ENCODE data around the gene FKBP1A. TPM values are rescaled to one million over a fixed set of nuclear protein-coding genes. Genes with fewer than 3 reads are reported as not detected.
A peak's percentile ranks its signal among the peaks of the same experiment; 100 is the strongest.

The FKBP1A gene
- 61.5 TPM for total RNA-seq

DNA sequence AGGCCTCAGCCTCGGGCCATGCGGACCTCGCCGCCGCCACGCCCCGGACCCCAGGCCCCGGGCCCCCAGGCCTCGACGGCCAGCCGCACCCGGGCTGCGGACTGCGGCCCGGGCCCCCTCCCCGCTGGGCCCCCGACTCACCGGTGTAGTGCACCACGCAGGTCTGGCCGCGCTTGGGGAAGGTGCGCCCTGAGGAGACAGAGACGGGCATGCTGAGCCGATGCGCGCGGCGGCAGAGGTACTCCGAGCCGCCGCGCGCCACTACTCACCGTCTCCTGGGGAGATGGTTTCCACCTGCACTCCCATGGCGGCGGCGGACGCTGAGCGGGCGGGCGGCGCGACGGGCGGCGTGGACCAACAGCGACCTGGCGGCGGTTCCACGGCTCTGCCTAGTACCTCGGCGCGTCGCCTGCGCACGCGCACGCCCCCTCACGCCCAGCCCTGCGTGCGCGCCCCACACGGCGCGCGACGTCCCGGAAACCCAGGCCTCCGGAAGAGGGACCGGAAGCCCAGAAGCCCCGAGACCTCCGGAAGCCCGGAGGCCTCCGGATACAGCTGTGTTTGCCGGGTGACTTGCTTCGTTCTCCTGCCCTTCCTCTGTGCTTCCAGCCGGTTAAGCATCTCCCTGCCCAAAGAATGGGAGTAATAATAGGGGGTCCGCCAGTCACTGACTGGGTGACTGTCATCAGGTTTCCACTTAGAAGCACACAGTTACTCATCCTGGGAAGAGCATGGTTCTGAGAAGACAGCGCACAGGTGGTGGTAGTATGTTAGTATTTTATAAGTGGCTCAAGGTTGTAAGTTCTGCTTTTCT, at the start of gene FKBP1A:
FKBP1A (minus strand) TSS at position 362 of the 814 bp plus-strand sequence; CDS start at position 306, 56 bp downstream.
- ATAC-seq (peak; percentile 98), DNase-seq (ENCODE audit: low spot score) (peak; percentile 94)

DNA sequence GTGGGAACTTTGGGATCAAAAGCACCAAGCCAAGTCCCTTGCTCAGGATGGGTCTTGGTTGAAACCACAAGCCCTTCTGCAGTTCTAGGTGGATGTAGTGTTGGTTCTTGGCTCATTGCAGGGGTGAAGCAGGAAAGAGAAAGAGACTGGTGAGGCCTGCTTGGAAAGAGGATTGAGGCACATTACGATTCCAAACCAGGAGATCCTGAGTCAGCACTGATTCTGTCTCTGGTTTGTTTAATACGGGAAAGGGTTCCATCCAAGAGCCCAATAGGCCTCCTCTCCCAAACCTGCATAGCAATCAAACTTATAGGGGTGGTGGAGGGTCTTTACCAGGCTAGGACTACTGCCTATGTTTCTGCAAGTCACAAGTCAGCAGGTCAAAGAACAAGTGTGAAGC, 49.5 kb upstream of the FKBP1A start:
- no peak for ATAC-seq
- DNase-seq (ENCODE audit: low spot score) = no peak

DNA sequence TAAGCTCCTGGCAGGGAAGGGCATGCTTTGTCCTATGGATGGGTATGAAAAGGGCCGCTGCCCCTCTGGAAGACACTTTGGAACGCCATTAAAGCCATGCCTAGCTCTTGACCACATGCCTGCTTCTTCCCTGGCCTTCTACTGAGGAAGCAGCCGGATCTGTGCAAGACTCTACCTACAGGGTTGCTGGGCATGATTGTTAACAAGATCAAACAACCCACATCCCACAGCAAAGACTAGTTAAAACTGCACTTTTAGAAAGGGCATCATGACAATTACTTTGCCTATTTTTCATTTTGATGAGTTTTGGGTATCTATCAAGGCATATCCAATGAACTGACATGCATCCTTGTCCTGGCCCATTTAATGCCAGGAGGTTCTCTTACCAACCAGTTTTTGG, 48.3 kb upstream of the FKBP1A start:
- DNase-seq (ENCODE audit: low spot score) (no peak), ATAC-seq (no peak)

DNA sequence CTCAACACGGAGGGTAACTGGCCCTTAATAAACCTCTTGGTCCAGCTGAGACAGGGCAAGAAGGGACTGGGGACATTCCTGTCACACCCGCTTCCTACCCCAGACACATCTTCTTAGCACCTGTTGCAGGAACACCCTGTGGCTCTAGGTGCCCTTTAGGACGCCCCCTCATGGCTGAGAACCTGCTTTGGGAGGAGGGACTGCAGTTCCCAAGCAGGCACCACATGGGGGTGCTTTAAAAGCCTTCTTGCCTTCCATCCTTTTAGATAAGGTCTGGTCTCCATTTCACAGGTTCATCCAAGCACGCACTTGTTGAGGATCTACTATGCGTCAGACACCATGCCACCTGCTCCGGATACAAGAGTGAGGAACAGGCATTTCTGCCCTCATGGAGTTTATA, 47.2 kb upstream of the FKBP1A start:
- ATAC-seq = peak; percentile 58
- DNase-seq (ENCODE audit: low spot score) = no peak

DNA sequence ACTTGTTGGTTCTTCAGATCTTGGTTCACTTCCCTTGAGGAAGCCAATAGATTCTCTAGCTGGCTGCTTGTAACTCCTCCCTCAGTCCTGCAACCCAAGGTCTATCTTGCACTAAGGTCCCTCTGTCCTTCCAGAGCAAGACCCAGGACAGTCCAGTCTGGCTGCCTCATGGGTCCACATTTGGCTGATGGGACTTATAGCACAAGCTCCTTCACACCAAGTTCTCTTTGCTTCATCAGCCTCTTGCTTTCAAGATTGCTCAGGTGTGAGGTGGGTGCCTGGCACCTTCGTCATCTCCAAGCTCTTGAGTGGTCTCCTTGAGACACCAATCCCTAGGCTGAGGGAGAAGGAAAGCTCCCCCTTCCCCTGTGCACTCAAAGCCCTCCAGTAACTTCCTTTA, 45.5 kb upstream of the FKBP1A start:
- DNase-seq (ENCODE audit: low spot score) (no peak), ATAC-seq (no peak)

DNA sequence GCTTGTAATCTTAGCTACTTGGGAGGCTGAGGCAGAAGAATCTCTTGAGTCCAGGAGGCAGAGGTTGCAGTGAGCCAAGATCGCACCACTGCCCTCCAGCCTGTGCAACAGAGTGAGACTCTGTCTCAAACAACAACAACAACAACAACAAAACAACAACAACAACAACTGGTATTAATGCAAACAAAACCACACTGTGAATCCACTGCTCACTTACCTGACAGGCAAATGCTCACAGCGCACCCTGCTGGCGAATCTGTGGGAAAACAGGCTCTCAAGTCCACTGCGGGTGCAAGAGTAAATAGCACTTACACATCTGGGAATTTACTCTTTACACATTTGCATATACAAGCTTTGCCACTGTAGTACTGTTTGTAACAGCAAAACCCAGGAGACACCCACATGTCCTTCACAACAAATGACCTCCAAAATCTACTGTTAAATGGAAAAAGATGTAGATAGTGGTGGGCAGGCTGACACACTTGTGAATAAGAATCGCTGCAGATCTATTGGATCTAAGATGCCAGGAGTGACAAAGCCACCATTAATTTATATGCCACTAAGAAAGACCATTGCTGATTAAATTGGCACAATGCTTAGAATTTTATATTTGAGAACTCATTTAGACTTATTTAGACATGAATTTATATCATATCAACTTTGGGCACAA, 44.5 kb upstream of the FKBP1A start:
- ATAC-seq = peak; percentile 94

DNA sequence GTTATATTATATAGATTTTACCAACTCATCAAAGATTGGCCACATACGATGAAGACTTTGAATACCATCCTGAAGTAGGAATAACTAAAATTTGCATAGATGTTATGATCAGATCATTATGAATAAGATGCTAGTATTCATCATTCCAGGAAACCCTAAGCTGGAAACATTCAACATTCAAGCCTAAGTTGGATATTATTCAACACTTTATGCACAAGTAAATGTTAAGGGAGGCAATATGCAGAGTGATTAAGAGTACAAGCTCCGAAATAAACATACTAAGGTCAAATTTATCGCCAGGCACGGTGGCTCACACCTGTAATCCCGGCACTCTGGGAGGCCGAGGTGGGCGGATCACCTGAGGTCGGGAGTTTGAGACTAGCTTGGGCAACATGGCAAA, 43.4 kb upstream of the FKBP1A start:
- DNase-seq (ENCODE audit: low spot score) (no peak), ATAC-seq (no peak)

More for the DNA sequence above, 44.5 kb upstream of the FKBP1A start:
- peak; percentile 76 for DNase-seq (ENCODE audit: low spot score)

DNA sequence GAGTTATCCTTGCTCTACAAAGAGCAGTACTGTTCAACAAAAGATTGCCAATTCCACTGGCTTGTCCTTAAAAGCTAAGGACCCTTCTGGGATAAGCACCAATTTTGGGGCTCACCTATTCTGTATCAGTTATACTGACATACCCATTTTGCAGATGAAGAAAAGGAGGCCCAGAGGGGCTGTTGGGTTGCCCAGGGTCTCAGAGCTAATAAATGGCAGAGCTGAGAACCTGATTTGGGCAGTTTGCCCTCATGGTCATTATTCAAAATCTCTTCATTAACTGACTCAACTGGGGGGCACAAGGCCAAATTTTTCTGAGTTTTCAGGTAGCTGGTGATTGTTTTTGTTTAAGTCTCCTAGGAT, 42.5 kb upstream of the FKBP1A start:
- DNase-seq (ENCODE audit: low spot score) = no peak
- no peak for ATAC-seq

DNA sequence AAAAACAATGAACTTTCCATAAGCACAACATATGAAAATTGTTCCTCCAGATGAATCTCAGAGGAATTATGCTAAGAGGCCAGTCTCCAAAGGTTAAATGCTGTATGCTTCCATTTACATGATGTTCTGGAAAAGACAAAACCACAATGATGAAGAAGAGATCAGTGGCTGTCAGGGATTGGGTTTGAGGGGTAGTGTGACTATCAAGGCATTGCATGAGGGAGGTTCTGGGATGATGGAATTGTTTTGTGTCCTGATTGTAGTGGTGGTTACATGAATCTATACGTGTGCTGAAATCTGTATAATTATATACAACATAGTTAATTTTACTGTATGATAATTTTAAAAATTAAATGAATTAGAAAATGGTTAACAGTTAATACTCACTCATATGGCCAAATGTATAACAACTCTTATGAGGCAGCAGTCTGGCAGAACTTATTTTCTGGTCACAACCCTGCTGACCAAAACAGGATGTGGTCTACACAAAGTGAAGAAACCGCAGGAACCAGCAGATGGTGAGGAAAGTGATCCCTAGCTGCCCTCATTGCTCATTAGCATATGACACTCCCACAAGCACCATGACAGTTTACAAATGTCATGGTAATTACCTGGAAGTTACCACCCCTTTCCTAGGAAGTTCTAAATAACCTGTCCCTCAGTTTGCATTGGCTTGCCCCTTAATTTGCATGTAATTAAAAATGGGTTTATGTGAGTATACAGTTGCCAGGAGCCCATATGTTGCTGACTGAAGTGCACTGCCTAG, 41.9 kb upstream of the FKBP1A start:
- DNase-seq (ENCODE audit: low spot score) (no peak), ATAC-seq (peak; percentile 15)

DNA sequence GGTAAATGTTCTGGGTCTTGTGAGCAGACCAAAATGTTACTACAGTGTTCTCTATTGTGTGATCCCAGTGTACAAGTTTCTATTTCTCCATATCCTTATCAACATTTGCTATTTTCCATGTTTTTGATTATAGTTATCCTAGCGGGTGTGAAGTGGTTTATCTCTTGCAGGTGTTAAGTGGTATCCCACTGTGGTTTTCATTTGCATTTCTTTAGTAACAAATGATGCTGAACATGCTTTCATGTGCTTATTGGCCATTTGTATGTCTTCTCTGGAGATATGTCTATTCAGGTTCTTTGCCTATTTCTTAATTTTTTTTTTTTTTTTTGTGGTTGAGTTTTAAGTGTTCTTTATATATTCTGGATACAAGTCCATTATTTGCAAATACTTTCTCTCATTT, 38.3 kb upstream of the FKBP1A start:
- DNase-seq (ENCODE audit: low spot score) (no peak), ATAC-seq (no peak)

DNA sequence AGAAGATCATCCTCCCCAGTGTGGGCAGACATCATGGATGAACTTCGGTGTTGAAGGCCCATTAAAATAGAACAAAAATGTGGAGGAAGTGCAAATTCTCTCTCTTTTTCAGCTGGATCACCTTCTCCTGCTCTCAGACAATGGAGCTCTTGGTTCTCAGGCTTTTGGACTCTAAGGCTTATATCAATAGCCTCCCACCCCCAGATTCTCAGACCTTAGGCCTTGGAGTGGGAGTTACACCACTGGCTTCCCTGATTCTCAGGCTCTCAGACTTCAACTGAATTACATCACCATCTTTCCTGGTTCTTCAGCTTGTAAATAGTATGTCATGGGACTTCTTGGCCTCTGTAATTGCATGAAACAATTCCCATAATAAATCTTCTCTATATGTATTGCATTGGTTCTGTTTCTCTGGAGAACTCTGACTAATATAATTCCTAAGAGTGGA, 37.2 kb upstream of the FKBP1A start:
- ATAC-seq = no peak
- no peak for DNase-seq (ENCODE audit: low spot score)

DNA sequence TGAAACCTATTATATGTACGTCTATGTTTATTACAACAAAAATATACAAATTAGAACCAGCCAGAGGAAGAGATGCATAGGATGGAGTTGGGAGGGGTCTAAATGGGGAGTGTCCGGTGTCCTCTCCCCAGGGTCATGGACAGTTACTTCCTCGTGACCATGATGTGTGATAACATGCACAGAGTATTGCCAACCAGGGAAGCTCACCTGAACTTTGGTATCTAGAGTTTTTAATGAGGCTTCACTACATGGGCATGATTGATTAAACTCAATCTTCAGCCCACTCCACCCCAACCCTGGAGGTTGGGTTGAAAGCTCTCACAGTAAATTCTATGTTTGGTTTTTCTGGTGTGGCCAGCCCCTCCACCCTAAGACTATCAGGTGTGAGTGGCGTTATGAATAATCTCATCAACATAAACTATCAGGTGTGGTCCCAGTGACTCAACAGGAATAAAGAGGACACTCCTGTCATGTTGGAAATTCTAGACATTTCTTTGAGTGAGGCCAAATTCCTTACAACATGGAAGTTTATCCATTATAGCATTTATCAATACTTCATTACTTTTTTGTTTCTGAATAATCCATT, 36.4 kb upstream of the FKBP1A start:
- ATAC-seq (no peak), DNase-seq (ENCODE audit: low spot score) (no peak)

DNA sequence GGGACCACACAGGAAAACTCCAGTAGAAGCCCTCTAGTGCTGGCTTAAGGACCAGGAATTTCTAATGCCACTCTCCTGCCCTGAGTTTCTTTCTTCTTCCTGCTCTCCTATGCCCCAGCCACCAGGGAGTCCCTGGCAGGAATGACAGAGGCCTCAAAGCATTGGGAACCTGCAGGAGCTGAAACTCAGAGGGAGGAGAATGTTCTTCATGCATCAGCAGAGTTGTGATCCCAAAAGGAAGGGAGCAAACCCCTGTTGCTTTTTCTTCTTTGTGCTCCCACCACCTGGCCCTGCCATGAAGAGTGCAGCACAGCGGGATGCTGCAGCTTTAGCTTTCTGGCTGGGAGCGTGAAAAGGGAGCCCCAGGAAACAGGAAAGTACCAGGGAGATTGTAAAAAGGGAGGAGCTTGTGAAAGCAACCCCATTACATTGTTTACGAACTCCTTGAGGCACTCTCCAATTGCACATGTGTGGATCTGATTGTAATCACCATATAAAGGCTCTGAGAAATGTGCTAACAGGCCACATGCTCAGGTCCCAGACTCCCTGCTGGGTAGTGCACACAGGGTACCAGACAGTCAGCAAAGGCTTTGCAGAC, 34.7 kb upstream of the FKBP1A start:
- no peak for ATAC-seq
- no peak for DNase-seq (ENCODE audit: low spot score)

DNA sequence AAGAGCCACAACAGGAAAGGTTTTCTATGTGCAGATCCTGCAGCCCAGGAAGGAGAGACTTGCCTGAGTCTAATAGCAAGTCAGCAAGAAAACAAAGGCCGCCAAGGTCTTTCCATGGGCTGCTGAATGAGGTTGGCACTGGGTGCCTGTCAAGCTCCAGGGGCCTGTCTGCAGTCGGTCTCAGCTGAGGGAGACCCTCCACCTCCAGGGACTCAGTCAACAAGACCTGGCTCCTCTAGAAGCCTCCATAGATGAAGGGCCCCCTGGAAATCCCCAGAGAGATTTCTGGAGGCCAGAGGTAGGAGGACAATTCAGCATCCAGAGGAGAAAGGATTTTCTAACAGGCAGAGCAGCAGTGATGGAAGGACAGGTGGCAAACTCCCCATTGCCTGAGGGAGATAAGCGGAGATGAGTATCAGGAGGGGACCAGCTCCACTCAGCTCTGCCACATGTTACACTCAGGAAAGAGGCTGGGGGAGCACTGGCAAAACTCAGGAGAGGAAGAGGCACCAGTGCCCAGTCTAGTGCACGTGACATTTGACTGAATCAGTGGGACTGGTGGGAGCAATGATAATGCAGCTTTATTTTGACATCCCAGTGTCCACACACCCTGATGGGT, 33.5 kb upstream of the FKBP1A start:
- ATAC-seq (no peak), DNase-seq (ENCODE audit: low spot score) (no peak)

DNA sequence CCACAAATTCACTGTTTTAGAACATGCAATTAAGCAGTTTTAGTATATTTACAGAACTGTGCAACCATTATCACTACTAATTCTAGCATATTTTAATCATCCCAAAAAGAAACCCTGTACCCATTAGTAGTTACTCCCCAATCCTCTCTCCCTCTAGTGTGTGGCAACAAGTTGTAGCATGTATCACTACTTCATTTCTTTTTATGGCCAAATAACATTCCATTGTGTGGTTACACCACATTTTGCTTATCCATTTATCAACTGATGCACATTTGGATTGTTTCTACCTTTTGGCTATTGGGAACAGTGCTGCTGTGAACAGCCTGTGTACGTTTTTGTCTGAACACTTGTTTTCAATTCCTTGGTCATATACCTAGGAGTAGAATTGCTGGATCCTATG, 31.5 kb upstream of the FKBP1A start:
- ATAC-seq (no peak), DNase-seq (ENCODE audit: low spot score) (no peak)

DNA sequence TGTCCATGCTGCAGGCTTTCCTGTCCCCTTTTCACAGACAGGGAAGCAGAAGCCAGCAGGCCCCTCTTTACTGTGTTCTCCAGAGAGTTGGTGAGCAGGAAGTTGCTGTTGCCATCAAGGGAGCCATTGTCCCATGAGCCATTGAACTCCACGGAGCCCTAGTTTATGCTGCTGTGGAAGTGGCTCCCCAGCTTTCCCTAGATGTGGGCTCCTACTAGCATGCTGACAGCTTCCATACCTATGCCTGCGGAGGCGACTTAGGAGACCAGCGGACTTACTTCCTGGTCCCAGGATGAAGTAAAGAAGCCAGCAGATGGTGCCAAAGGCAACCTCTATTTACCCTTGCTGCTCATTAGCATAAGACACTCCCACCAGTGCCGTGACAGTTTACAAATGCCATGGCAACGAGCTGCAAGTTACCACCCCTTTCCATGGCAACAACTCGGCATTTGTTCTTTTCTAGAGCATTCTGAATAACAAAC, 30.8 kb upstream of the FKBP1A start:
- ATAC-seq = no peak
- DNase-seq (ENCODE audit: low spot score) = no peak

DNA sequence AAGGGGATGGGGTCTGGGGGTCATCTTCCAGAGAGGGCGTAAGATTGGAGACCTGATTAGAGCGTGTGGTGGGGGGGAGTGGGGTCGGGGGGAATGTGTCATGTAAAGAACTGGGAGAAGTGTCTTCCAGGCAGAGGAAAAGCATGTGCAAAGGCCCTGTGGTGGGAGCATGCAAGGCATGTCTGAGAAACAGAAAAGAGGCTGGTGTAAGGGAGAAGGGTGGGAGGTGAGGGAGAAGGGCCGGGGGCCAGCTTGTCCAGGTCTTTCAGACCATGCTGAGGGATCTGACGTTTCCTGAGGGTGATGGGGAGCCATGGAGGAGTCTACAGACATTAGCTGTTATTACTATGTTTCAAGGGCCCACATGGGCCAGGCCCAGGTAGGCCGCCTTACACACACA, 30.4 kb upstream of the FKBP1A start:
- ATAC-seq (no peak), DNase-seq (ENCODE audit: low spot score) (no peak)

DNA sequence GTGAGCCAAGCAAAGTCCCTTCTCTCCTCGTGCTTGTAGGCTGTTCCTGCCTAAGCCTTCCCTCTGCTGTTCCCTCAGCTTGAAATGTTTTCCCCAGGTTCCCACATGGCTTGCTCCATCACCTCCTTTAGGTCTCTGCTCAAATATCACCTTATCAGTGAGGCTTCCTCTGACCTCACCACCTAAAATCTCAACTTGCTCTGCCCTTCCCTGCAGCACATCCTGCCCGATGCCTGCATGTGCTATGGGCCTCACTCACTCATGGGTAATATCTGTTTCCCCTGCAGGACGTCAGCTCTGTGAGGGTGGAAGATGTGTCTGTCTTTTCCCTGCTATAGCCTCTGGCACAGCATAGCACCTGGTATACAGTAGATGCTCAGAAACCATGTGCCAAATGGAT, 29.9 kb upstream of the FKBP1A start:
- ATAC-seq (no peak), DNase-seq (ENCODE audit: low spot score) (no peak)

DNA sequence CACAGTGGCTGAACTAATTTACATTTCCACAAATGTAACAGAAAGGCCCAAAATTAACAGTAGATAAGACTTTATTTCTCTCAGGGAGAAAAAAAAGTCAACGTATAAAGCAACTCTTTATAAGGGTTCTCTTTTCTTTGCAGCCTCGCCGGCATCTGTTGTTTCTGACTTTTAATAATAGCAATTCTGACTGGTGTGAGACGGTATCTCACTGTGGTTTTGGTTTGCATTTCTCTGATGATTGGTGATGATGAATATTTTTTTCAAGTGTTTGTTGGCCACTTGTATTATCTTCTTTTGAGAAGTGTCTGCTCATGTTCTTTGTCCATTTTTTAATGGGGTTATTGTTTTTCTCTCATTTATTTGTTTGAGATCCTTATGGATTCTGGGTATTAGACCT, 27.2 kb upstream of the FKBP1A start:
- no peak for DNase-seq (ENCODE audit: low spot score)
- no peak for ATAC-seq

DNA sequence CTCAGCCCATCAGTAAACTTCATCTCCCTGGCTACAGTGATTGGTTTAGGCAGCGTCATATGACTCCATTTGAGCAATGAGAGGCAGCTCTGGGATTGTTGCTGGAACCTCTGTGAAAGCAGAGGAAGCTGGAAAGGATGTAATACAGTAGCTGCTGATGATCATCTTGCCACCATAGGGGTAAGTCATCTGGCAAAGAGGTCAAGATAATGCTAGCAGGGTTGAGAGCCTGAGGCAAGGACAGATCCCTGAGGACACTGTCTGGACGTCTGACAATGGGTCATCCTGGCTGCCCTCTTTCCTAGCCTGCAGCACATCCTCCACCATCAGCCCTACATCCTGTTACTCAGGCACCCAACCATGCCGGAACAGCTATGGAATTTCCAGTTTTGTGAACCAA, 25.5 kb upstream of the FKBP1A start:
- ATAC-seq = no peak
- no peak for DNase-seq (ENCODE audit: low spot score)

All from left lobe of liver (tissue), 2 donors.